Psoas muscle (tissue), 8 donors: ENCODE measurements around the gene RAPGEF4. TPM values are rescaled to one million over a fixed set of nuclear protein-coding genes. Genes with fewer than 3 reads are reported as not detected.
"Not testable (repeated sequence)": the region's sequence is repeated elsewhere in the genome, so short reads cannot be mapped to it uniquely, and the experiment has no call there.

ENCODE experiments used
- ATAC-seq, 4 donors: fragments of 200-7000 bp; cut with Tn5 transposase; one replicate each; pipeline ENCODE4 v1.9.1; 2020; ENCODE audit warnings: moderate library complexity in 3 of 4, mild to moderate bottlenecking in 2 of 4
- DNase-seq, 2 donors: peaks; one replicate each; pipeline ENCODE4 v3.0.0-alpha.2; 2020
- H3K27ac ChIP-seq: fragments of 200-600 bp; one replicate; pipeline ENCODE4 v1.8.0; 2022
- H3K27me3 ChIP-seq, 3 donors: fragments of 200-600 bp in 1 of 3; one replicate each; pipeline versions ENCODE4 v1.6.1 to v1.8.0; 2013 to 2022; ENCODE audit warnings: low read length in 2 of 3, mild to moderate bottlenecking in 2 of 3, moderate library complexity in 1 of 3; ENCODE audit not compliant: insufficient read depth in 3 of 3
- H3K36me3 ChIP-seq, 2 donors: fragments of 200-600 bp in 1 of 2; one replicate each; pipeline versions ENCODE4 v1.6.1 to v1.8.0; 2013 to 2022; ENCODE audit warnings: low read depth in 1 of 2, mild to moderate bottlenecking in 1 of 2, moderate library complexity in 1 of 2; ENCODE audit not compliant: insufficient read depth in 1 of 2
- H3K4me1 ChIP-seq: fragments of 200-600 bp; one replicate; pipeline ENCODE4 v1.8.0; 2022
- H3K4me3 ChIP-seq: fragments of 200-600 bp; one replicate; pipeline ENCODE4 v1.8.0; 2022; ENCODE audit warnings: mild to moderate bottlenecking
- H3K9me3 ChIP-seq: fragments of 200-600 bp; one replicate; pipeline ENCODE4 v1.8.0; 2022
- WGBS, 3 donors: extraction: QIAGEN DNeasy Blood & Tissue Kit; methylation state at CpG; one replicate each; pipeline versions ENCODE4 v1.1.6 to v1.1.7; 2013; 5-methylcytosine and 5-hydroxymethylcytosine counted together
- intact Hi-C, 2 donors: fragments of 100-400 bp; cut with DNase I; formaldehyde crosslinking; loops; one replicate each; pipeline versions ENCODE4 v1.11.0 to v1.14.2; 2022
- polyA plus RNA-seq, 3 donors: library from polyadenylated mRNA; stranded (reverse); fragments of 200-250 nt; gene quantifications; one replicate each; pipeline ENCODE4 v1.2.3, GENCODE V29; 2013
- total RNA-seq, 4 donors: library from RNA; stranded (reverse); fragmentation: NEBNext Ultra II Directional in 2 of 4; extraction: Animal tissue kit (Norgen Biotek cat#: 25700) in 2 of 4; gene quantifications; one replicate each; pipeline versions ENCODE4 v1.2.1 to v1.2.4, GENCODE V29; 2021 to 2023
- TF ChIP-seq, protein P1 (sequence below): fragments of 200-600 bp; IDR thresholded peaks from one replicate; pipeline ENCODE4 v1.8.0; 2022; ENCODE audit warnings: antibody characterized with exemption
- donor health status: healthy with polysubstance abuse.
- donor health status: DM: no; HTN: no; CAD: no; lungs with moderate emphysema.
- donor health status: Bipolar disorder and iron deficiency.
- donor health status: healthy.
- donor health status: DM: yes; HTN: yes; CAD: no.
- donor health status: DM: no; HTN: no; CAD: no.
- donor health status: DM: no; HTN: no; CAD: no.
- donor health status: DM: yes; HTN: yes; CAD: no.

Gene RAPGEF4
- total and polyA plus RNA-seq, 7 donors, result 0.61 to 2.0 (median 0.92) TPM

DNA sequence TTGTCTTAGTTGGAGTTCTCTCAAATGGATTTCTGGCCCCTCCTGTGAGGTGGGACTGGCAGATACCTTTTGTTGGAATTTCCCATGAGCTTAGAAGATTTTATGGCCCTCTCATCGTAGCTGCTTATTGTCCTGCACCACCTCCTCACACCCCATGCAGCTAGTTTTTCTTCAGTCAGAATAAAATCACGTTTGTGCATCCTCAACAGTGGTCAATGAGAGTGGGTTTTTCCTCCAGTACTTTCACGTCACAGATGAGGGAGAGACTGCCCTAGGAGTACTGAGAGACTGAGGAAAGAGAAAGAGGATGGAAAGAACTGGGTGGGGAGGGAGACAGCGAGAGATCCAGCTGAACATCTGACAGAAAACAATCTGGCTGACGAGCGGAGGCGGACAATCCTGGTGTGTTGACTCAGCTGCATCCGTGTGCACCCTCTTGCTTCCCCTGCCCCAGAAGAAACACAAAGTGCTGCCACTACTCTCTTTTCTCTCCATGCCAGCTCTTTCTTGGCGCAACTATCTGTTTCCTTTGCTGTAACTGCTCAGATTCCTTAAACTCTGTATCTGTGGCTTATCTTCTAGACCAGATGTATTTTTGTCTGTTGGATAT lies 7.4 kb downstream of the RAPGEF4 start:
- H3K9me3 ChIP-seq, result peaks cover 8% of the 10 kb centered on the region
- no peak overlapping the region for H3K27ac ChIP-seq
- no peaks in the 10 kb centered on the region for H3K4me1 ChIP-seq
- DNase-seq (no peak), ATAC-seq (no peak)
- no peak overlapping the region for H3K4me3 ChIP-seq
- H3K36me3 ChIP-seq, result no peaks in the 10 kb centered on the region
- H3K27me3 ChIP-seq, result peaks cover 0 to 7% (median 2%) of the 10 kb centered on the region in 3 donors
- intact Hi-C loops, result no loop called here
- WGBS, 3 donors, result 48 to 53% (median 52%) methylated on average over 9 of the region's 9 CpGs
- TF ChIP-seq, protein P1, sequence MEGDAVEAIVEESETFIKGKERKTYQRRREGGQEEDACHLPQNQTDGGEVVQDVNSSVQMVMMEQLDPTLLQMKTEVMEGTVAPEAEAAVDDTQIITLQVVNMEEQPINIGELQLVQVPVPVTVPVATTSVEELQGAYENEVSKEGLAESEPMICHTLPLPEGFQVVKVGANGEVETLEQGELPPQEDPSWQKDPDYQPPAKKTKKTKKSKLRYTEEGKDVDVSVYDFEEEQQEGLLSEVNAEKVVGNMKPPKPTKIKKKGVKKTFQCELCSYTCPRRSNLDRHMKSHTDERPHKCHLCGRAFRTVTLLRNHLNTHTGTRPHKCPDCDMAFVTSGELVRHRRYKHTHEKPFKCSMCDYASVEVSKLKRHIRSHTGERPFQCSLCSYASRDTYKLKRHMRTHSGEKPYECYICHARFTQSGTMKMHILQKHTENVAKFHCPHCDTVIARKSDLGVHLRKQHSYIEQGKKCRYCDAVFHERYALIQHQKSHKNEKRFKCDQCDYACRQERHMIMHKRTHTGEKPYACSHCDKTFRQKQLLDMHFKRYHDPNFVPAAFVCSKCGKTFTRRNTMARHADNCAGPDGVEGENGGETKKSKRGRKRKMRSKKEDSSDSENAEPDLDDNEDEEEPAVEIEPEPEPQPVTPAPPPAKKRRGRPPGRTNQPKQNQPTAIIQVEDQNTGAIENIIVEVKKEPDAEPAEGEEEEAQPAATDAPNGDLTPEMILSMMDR, result no peak

- DNase-seq (no peak), ATAC-seq (no peak)
- no peaks in the 10 kb centered on the region for H3K4me1 ChIP-seq
- H3K9me3 ChIP-seq, result peaks cover 8% of the 10 kb centered on the region
- no peak overlapping the region for H3K27ac ChIP-seq
- intact Hi-C loops, result no loop called here
- TF ChIP-seq, protein P1, result no peak
- peaks cover 0 to 2% (median 0%) of the 10 kb centered on the region in 3 donors for H3K27me3 ChIP-seq
- H3K4me3 ChIP-seq, result no peak overlapping the region
- H3K36me3 ChIP-seq, result no peaks in the 10 kb centered on the region
- WGBS, 3 donors, result 84 to 97% (median 87%) methylated on average over 1 of the region's 1 CpG
Observed at GRCh38 chr2:172743898-172744297, 8.3 kb downstream of the RAPGEF4 start.

DNA sequence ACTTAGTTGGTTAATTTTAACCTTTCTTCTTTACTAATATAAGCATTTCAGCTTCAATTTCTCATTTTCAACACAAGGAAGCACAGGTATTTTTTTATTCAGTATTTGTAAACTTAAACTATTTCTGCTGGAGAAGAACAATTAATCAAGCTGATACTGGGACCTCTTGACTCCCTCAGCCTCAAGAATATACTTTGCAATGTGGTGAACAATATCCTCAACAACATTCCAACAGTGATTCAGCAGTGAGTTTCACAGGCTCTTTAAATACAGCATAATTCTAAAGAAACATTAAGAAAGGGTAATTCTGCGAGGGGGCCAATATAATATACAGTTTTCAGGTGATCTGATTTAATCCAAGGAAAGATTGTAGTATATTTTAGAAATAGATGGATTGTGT lies 10.0 kb downstream of the RAPGEF4 start:
- TF ChIP-seq, protein P1, result no peak
- no peak for DNase-seq
- H3K9me3 ChIP-seq, result peaks cover 8% of the 10 kb centered on the region
- intact Hi-C loops, result no loop called here
- H3K27ac ChIP-seq, result no peak overlapping the region
- peaks cover 0 to 2% (median 0%) of the 10 kb centered on the region in 3 donors for H3K27me3 ChIP-seq
- H3K4me1 ChIP-seq, result no peaks in the 10 kb centered on the region
- WGBS, 3 donors, result 91 to 93% (median 92%) methylated on average over 1 of the region's 1 CpG
- no peak overlapping the region for H3K4me3 ChIP-seq
- no peaks in the 10 kb centered on the region for H3K36me3 ChIP-seq
- ATAC-seq, result no peak

- H3K27me3 ChIP-seq, H3K27ac ChIP-seq, ATAC-seq, H3K4me3 ChIP-seq, intact Hi-C loops, H3K36me3 ChIP-seq, H3K4me1 ChIP-seq, H3K9me3 ChIP-seq, DNase-seq: not testable (repeated sequence)
- 92 to 97% (median 93%) methylated on average over 2 of the region's 2 CpGs for WGBS, 3 donors
Observed at GRCh38 chr2:172748543-172748942, 12.9 kb downstream of the RAPGEF4 start.

DNA sequence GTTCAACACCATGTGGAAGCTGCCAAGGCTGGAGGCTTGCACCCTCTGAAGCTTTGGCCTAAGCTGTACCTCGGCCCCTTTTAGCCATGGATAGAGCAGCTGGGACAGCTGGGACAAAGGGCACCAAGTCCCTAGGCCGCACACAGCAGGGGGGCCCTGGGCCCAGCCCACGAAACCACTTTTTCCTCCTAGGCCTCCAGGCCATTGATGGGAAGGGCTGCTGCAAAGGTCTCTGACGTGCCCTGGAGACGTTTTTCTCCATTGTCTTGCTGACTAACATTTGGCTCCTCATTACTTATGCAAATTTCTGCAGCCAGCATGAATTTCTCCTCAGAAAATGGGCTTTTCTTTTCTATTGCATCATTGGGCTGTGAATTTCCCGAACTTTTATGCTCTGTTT lies 13.7 kb downstream of the RAPGEF4 start:
- H3K4me3 ChIP-seq, result no peak overlapping the region
- DNase-seq (no peak), ATAC-seq (no peak)
- TF ChIP-seq, protein P1, result no peak
- peaks cover 5% of the 10 kb centered on the region for H3K9me3 ChIP-seq
- H3K27me3 ChIP-seq, result no peaks in the 10 kb centered on the region
- no peak overlapping the region for H3K27ac ChIP-seq
- no peaks in the 10 kb centered on the region for H3K4me1 ChIP-seq
- intact Hi-C loops, result no loop called here
- WGBS, 3 donors, result 71 to 78% (median 74%) methylated on average over 6 of the region's 6 CpGs
- no peaks in the 10 kb centered on the region for H3K36me3 ChIP-seq
